Tibial nerve (tissue), 4 donors: ENCODE measurements around the gene ZNF610.

Experiments used
- CTCF ChIP-seq, 5 experiments: fragments of 200-600 bp in 3 of 5; fragments of 450-650 bp in 2 of 5; sonication (generic) in 3 of 5; IDR thresholded peaks; one replicate each; pipeline ENCODE4 v1.5.1; 2016 to 2019; ENCODE audit warnings: antibody characterized with exemption in 5 of 5, mild to moderate bottlenecking in 3 of 5, moderate library complexity in 2 of 5
- EP300 ChIP-seq, 2 donors: sonication (generic); formaldehyde crosslinking; IDR thresholded peaks; one replicate each; pipeline ENCODE4 v1.6.1; 2017; ENCODE audit warnings: antibody characterized with exemption in 2 of 2, mild to moderate bottlenecking in 1 of 2
- POLR2A ChIP-seq, 2 donors: fragments of 450-650 bp; IDR thresholded peaks; one replicate each; pipeline ENCODE4 v1.6.1; 2017; ENCODE audit warnings: antibody characterized with exemption in 2 of 2, mild to moderate bottlenecking in 2 of 2, moderate library complexity in 2 of 2

GRCh38 chr19:52297601-52298364 lies 38.3 kb upstream of the ZNF610 start:
- no peak for TF ChIP-seq CTCF (IDR thresholded peaks at IDR 0.05)
- no peak for TF ChIP-seq EP300 (IDR thresholded peaks at IDR 0.05)
- no peak for TF ChIP-seq POLR2A (IDR thresholded peaks at IDR 0.05)
